ENCODE data around the gene MAS1.

DNA sequence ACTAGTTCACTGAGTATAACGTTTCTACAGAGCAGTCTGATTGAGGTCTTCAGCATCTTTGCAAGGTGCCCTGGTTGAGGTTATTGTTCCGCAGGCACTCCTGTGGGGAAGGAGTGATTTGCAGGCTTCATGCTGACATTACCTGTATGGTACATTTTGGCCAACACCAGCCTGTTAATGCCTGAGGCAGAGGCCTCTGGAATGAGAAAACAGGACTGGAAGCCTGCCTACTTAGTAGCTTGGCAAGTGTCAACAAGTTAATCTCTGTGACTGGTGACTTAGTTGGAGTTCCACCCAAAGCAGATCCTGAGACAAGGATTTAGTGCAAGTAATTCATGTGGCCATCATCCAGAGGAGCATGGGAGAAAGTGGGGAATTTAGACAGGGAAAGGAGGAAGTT lies 24.6 kb downstream of the MAS1 start:
- TF ChIP-seq, protein P1, sequence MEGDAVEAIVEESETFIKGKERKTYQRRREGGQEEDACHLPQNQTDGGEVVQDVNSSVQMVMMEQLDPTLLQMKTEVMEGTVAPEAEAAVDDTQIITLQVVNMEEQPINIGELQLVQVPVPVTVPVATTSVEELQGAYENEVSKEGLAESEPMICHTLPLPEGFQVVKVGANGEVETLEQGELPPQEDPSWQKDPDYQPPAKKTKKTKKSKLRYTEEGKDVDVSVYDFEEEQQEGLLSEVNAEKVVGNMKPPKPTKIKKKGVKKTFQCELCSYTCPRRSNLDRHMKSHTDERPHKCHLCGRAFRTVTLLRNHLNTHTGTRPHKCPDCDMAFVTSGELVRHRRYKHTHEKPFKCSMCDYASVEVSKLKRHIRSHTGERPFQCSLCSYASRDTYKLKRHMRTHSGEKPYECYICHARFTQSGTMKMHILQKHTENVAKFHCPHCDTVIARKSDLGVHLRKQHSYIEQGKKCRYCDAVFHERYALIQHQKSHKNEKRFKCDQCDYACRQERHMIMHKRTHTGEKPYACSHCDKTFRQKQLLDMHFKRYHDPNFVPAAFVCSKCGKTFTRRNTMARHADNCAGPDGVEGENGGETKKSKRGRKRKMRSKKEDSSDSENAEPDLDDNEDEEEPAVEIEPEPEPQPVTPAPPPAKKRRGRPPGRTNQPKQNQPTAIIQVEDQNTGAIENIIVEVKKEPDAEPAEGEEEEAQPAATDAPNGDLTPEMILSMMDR (IDR thresholded peaks at IDR 0.05), result no peak
- no peak for TF ChIP-seq POLR2AphosphoS5 (IDR thresholded peaks at IDR 0.05)

Data from prostate gland (tissue), 2 donors.